NCI-H2029 treated with DMSO at 0.1 percent for 48 hours (cell line): ENCODE measurements around the gene SEC31B.

Experiments
- DNase-seq: peaks from one replicate; lab custom pipeline; 2025; lab: John Stamatoyannopoulos, UW

The SEC31B gene

DNA sequence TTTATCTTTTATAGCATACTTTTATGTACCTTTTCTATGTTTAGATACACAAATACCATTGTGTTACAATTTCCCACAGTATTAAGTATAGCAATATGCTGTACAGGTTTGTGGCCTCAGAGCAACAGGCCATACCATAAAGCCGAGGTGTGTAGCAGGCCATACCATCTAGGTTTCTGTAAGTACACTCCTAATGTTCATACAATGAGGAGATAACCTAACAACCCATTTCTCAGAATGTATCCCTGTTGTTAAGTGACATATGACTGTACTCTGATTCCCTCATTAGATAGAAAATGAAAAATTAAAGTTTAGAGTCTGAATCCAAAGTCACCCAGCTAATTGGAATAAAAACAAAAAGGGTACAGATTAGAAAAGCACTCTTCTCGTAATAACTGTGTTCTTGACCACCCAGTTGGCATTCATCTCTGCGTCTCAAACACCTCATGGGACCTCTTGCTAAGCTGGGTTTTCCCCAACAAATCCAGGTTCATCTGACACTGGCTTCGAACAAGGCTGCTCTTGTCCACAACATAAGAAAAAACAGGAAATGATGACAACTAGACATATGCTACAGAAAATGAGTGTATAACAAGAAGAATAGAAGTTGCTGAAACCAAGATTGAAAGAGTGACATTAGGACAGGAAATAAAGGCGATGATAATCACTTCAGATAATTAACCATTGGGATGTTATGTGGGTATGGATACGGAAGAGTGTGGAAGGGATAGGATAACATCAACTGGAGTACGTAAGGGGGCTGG lies 8.6 kb upstream of the SEC31B start:
- no peak for DNase-seq

DNA sequence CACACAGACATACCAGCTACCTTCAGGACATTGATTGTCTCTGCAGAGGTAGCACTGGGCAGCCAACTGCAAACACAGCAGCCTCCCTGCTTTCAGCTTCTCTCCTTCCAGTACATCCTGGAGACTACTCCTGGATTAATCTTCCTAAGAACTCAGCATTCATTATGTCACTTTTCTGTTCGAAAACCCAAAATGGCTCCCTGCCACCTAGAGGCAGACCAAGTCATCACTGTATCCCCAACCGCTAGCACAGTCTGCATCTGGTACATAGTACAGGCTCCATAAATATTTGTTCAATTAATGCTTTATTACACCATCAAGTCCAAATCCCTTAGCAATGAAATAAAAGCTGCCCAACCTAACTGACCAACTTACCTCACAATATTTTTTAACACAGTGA lies 5.0 kb upstream of the SEC31B start:
- no peak for DNase-seq

DNA sequence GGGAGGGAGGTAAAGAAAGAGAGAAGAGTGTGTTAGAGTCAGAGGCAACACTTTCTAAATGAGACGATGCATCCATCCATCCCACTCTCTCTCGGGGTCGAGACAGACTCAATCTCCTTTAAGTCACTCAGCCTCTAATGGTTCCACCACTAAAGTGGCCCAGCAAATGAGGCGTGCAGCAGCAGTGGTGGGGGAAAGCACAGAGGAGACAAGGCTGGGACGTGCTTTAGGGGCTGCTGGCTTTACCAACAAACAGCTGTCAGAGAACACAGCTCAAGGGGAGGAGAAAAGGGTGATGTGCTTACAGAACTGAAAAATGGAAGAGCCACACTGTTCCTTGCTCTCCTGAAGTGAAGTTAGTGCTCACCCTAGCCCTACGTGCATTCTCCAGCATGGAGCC lies 4.5 kb upstream of the SEC31B start:
- no peak for DNase-seq

- no peak for DNase-seq
These were observed 3.3 kb upstream of the SEC31B start for GRCh38 chr10:100522945-100523344.

DNA sequence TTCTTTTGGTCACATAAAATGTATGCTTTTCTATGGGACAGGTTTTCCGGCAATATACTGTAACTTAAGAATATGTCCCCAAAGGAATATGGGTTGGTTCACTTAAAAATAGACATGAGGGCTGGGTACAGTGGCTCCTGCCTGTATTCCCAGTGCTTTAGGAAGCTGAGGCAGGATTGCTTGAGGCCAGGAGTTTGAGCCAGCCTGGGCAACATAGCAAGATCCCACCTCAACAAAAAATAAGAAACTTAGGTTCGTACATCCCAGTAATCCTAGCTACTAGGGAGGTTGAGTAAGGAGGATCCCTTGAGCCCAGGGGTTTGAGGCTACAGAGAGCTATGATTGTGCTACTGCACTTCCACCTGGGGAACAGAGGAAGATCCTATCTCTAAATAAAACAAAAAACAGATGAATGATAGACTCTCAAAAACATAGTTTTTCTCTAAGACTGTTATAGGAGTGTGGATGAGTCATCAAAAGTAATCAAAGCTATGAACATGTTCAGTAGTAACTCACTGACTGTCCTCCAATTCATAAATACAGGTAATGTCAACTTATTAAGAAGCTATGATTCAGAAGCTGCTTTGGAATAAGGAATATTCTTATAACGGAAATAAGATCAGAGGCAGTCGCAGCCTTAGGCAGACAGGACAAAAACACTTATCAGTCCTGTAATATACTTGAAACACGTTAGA lies 2.6 kb upstream of the SEC31B start:
- no peak for DNase-seq

- DNase-seq: no peak
These were observed 1.1 kb upstream of the SEC31B start for GRCh38 chr10:100520811-100521210.

DNA sequence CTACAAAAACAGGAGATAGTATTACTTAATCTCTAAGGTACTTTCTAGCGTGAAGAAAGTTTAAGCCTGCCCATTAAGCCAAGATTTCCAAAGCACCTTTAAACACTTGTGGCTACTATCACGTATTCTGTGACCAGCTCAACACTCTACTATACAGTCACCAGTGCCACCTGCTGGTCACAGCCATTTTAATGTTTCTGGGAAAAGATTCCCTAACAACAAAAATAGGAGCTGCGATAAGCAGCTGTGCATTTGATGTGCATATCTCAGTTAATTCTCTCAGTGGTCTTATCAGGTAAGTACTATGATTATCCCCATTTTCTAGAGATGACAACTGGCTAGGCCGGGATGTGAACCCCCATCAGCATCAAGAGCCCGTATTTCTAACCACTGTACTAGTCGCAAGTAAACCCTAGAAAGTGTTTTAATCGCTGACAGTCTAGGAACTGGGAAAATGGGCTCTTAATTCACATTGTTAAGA lies 860 bp downstream of the SEC31B start:
- DNase-seq: no peak

GRCh38 chr10:100516847-100517246 lies 2.8 kb downstream of the SEC31B start:
- DNase-seq: no peak

DNA sequence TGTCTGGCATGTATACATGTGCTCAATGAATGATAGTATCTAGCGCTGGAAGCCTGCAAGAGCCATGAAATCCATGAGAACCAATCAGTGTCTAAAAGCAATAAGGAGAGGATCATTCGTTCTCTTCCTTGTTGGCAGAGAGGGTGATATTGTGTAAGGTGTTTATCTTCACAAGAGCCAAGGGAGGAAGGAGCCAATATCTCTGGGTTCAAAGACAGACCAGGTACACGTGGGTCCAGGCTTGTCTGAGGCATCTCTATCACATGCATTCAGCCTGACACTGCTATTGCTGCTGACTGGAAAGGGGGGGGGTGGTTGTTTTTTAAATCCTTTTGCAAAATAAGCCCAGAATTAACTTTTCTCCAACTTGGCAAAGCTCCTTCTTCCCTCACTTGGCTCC lies 4.0 kb downstream of the SEC31B start:
- DNase-seq: no peak

DNA sequence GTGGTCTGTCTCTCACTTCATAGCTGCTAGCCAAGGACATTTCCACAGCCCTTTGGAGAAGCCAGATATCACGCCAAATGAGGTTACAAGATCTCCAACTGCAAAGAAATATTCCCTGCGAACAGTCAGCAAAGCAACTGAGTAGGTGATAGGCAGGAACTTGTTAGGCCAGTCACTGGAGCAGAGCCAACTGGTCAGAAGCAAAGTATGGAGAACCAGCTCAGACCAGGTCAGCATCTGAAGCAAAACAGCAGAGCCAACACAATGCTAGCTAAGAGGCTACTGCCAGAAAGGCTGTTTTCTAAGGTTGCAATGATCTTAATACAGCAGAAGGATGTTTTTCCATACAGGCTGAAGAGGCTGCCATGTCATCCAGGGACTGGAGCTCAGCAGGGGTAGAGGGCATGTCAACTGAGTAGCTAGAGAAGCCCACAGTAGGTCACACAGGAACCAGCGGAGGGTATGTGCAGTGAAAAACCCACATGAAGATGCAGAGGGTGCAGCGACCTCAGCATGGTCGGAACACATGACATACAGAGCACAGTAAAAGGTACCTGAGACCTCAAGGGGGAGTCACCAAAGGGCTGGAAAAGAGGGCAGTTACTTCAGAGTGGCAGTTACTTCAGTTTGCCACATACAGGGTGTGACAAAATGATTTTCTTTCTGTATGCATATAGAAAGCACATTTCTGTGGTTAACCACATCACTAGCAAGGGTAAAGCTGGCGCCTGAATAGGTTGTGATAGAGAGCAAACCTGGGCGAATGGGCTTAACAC lies 8.9 kb downstream of the SEC31B start:
- DNase-seq: no peak

- DNase-seq: no peak
These were observed 10.3 kb downstream of the SEC31B start for GRCh38 chr10:100509241-100509840.

DNA sequence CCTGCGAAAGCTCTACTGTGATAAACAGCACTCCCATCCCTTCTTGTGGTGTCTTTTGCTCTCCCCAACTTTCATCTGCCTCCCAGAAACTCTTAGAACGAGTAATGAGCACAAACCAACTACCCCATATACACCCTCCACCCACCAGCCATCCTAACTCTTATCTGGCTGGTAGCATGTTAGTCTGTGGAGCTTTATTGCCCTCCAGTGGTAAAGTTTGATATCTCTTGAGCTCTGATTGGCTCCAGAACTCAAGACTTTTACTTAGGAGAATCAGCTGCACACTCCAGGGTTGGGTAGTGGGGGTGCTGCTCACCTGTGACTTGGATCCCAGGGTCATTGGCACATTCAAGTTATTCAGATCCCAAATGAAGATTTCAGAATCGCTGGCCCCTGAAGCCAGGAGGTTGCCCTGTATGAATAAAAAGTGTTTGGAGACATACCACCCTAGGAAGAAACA lies 10.9 kb downstream of the SEC31B start:
- no peak for DNase-seq

DNA sequence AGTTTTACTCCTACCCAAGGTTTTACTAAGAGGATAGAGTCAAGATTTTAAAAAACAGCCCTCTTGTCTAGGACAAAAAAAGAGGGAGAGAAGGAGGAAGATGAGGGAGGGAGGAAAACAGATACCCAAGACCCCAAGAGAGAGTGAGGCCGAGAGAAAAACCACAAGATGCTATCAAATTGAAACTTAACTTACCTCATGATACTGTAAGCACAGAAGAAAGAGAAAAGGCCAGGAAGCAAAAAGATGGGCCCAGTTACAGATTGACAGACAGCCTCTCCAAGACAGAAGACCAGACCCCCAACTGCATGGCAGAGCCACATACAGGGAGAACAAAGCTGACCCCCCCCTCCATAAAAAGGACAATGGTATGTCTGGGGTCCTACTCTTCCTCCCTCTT lies 11.4 kb downstream of the SEC31B start:
- no peak for DNase-seq

DNA sequence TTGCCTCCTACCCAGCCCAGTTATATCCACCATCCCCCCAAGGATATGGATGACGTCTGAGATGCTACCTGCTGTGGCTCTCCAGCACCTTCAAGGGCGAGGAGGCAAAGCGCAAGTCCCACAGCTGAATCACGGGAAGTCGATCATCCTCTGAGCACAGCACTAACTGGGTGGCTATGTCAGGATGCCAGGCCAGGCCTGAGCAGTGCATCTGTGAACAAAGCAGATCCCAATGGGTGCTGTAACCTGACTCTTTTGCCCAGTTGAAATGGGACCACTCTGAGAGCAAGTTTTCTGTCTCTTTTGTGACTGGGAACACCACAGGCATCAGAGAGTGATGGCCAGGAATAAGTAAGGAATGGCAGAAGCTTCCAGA lies 12.3 kb downstream of the SEC31B start:
- no peak for DNase-seq

DNA sequence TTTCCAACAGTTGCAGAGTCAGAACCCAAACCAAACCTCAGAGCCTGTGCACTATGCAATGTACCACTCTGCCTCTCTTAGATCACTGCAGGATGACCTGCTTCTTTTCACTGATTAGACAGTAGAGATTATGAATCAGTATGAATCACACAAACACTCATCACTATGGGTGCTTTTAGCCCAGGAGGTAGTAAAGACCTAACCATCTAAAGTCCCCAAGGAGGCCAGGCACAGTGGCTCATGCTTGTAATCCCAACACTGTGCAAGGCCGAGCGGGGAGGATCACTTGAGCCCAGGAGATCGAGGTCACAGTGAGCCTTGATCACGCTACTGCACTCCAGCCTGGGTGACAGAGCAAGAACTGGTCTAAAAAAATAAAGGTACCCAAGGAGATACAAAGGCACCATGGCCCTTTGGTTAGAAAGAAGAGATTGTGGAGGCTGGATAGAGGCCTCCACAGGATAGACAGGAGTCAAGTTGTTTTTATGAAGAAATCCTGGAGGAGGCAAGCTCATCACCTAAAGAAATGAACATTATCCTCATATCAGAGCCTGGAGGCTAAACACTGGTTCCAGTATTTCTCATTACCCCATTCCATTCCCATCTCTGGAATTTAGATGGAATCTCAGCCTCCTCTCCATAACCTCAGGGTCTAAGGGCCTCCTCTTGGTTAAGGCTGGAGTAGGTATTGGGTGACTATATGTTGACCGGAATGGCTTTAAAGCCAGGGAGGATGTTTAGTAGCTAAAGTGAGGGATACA lies 12.9 kb downstream of the SEC31B start:
- DNase-seq: no peak

GRCh38 chr10:100505164-100505563 lies 14.5 kb downstream of the SEC31B start:
- no peak for DNase-seq

- no peak for DNase-seq
These were observed 15.6 kb downstream of the SEC31B start for GRCh38 chr10:100504096-100504495.

DNA sequence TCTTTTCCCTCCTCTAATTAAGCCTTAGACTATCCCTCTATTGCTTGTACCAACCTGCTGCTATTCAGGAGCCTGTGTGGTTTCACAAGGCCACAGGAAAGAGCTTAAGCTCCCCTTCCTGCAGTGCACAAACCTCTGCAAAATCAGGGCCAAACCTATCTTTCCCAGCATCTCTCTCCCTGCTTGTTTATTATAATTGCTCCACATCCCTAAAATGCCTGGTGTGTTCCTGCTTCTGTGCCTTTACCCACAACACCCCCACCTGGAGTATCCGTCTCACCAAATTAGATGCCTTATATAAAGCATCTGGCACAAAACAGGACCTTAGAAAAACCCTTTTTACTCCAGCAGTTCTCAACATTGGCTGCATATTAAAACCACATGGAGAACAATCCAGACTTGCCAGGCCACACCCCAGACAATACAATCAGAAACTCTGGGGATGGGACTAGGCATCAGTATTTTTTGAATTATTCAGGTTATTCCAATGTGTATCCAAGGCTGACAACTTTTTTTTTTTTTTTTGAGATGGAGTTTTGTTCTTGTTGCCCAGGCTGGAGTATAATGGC lies 16.7 kb downstream of the SEC31B start:
- DNase-seq: no peak

DNA sequence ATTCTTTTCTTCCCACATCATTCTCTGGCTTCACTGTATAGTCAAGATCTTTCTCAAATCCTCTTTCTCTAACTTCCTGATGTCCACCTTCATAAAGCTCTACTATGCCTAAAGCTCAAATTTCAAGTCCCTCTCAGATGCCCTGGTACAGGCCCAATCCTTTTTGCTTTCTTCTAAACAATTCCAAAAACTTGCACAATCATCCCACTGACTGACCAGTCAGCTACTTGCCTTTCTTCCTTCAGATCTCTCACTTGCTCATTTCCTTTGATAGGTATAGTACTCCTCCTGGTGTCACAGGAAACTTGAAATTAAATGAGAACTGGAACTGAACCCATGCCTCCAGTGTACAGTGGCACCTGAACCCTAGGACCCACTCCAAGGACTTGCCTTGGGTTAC lies 18.2 kb downstream of the SEC31B start:
- DNase-seq: no peak

- DNase-seq: no peak
These were observed 21.6 kb downstream of the SEC31B start for GRCh38 chr10:100498059-100498458.

DNA sequence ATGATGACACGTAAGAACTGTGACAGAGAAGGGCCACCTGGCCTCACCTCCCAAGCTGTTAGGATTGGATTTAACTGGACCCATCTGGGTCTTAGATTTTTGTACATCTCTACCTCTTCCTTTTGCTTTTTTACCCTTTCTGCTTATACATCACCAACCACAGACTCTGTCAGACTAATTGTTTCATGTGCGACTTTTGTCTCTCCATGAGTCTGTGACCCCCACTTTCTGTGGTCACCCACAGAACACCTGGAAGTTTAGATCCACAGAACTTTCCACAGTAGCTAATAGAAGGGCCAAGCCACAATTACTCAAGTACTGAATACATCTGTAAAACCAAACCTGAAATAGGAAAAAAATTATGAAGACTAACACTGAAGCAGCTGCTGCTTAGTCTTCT lies 23.1 kb downstream of the SEC31B start:
- DNase-seq: no peak
